ENCODE data around the gene GSTA5.
"Not testable (repeated sequence)": the region's sequence is repeated elsewhere in the genome, so short reads cannot be mapped to it uniquely, and the experiment has no call there.

Gene GSTA5

DNA sequence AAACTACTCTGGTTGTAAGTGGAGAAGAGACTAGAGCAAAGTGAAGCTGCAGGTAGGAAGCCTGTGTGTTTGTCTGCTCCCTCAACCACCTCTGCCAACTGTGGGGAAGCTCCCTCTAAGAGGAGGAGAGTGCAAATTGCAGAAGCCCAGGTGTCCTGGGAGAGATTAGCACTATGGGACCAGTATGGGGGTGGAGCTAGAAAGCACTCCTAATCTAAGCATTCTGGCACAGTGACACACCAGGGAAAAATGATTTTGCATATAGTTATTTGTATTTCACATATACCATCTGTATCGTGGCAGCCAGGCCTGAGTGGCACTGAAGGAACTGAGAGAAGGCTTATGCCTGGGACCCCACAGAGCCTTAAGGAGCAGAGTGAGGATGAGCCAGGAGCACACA is 49.8 kb downstream of the GSTA5 start:
- DNase-seq (ENCODE audit: low read depth) = no peak
- H3K4me3 ChIP-seq (ENCODE audit: control insufficient read depth, low read depth, low read length) = no peak overlapping the region

DNA sequence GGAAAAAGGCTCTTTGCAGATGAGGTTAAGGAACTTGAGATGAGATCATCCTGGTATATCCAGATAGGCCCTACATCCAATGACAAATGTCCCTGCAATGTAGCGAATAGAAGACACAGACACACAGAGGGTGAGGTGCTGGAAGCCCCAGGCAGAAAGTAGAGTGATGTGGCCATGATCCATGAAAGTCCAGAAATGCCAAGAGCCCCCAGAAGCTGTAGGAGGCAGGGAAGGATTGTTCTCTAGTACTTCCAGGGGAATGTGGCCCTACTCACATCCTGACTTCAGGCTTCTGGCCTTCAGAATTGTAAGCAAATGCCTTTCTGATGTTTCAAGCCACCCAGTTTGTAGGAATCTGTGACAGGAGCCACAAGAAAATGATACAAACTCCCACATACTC is 51.0 kb downstream of the GSTA5 start:
- not testable (repeated sequence) for H3K4me3 ChIP-seq (ENCODE audit: control insufficient read depth, low read depth, low read length); DNase-seq (ENCODE audit: low read depth)

More for the DNA sequence above, 49.8 kb downstream of the GSTA5 start:
- TF ChIP-seq, protein P1, sequence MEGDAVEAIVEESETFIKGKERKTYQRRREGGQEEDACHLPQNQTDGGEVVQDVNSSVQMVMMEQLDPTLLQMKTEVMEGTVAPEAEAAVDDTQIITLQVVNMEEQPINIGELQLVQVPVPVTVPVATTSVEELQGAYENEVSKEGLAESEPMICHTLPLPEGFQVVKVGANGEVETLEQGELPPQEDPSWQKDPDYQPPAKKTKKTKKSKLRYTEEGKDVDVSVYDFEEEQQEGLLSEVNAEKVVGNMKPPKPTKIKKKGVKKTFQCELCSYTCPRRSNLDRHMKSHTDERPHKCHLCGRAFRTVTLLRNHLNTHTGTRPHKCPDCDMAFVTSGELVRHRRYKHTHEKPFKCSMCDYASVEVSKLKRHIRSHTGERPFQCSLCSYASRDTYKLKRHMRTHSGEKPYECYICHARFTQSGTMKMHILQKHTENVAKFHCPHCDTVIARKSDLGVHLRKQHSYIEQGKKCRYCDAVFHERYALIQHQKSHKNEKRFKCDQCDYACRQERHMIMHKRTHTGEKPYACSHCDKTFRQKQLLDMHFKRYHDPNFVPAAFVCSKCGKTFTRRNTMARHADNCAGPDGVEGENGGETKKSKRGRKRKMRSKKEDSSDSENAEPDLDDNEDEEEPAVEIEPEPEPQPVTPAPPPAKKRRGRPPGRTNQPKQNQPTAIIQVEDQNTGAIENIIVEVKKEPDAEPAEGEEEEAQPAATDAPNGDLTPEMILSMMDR (IDR thresholded peaks at IDR 0.05; ENCODE audit: control insufficient read depth, insufficient read depth, low read depth, low read length, missing control alignments) = no peak

DNA sequence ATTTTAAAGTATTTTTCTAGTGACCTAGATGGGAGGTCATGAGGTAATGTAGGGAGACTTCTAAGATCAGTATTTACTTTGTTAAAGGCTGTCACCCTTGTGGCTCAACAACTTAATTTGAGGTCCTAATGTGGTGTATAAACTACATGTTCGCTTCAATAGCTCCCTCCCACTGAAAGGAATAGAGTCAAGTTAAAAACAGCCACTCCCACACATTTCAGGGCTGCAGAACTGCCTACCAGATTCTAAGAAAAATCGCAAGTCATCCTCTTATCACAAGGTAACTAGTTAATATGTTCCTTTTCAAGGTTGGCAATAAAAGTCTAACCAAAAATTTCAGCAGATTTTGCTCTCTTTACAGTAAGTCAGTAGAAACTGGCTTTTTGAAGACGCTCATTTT is 52.1 kb downstream of the GSTA5 start:
- DNase-seq (ENCODE audit: low read depth) = no peak
- TF ChIP-seq, protein P1 (IDR thresholded peaks at IDR 0.05; ENCODE audit: control insufficient read depth, insufficient read depth, low read depth, low read length, missing control alignments) = no peak
- H3K4me3 ChIP-seq (ENCODE audit: control insufficient read depth, low read depth, low read length) = no peak overlapping the region

DNA sequence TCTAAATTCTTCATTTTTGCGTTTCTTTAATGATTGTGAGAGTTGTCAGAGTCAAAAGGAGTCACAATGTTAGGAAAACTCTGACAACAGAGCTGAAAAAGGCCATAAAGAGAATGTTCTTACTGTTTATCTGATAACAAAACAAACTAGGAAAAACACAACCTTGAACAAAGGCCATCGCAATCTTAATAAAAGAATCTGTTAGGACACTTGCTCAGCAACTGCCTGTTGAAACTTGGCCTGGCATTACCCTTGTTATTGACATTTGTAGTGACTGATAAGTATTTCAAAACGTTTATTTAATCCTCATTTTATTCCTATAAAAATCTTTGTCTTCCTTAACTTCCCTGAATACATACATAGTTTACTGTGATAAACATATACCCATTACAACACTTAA is 52.7 kb downstream of the GSTA5 start:
- no peak for DNase-seq (ENCODE audit: low read depth)

GRCh38 chr6:52786249-52786956 is 54.2 kb downstream of the GSTA5 start:
- no peak overlapping the region for H3K4me3 ChIP-seq (ENCODE audit: control insufficient read depth, low read depth, low read length)
- TF ChIP-seq, protein P1 (IDR thresholded peaks at IDR 0.05; ENCODE audit: control insufficient read depth, insufficient read depth, low read depth, low read length, missing control alignments) = no peak
- DNase-seq (ENCODE audit: low read depth) = no peak

More for the DNA sequence above, 52.7 kb downstream of the GSTA5 start:
- no peak overlapping the region for H3K4me3 ChIP-seq (ENCODE audit: control insufficient read depth, low read depth, low read length)
- TF ChIP-seq, protein P1 (IDR thresholded peaks at IDR 0.05; ENCODE audit: control insufficient read depth, insufficient read depth, low read depth, low read length, missing control alignments) = no peak

- not testable (repeated sequence) for DNase-seq (ENCODE audit: low read depth); H3K4me3 ChIP-seq (ENCODE audit: control insufficient read depth, low read depth, low read length)
Measured at GRCh38 chr6:52782696-52783274, 57.8 kb downstream of the GSTA5 start.

DNA sequence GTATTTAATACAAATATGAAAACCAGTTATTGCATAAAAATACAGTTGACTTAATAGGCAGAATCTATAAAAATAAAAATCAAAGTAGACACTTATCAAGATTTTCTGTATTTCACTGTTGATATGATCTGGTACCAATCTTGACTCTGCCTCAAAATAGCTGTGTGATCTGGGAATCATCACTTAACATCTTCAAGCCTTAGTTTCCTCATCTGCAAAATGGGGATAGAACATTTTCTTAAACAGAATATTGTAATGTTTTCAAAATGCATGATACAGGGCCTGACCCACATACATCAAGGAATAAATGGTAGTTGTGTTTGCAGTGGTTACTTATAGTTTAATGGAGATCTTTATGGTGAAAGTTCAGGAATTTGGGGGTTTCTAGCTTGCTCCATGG is 58.4 kb downstream of the GSTA5 start:
- DNase-seq (ENCODE audit: low read depth); H3K4me3 ChIP-seq (ENCODE audit: control insufficient read depth, low read depth, low read length): not testable (repeated sequence)

Data from AG09309 (cell line).